ENCODE data around the gene HEYL.

HEYL gene

GRCh38 chr1:39574646-39575045 lies 64.8 kb downstream of the HEYL start:
- Histone ChIP-seq H4K20me1 (ENCODE audit: insufficient read depth, low read length) (peaks cover 45% of the 10 kb centered on the region), H3K4me3 (ENCODE audit: low read length) (peak overlapping the region; percentile 80), H3K36me3 (replicated peaks; ENCODE audit: low read depth, low read length) (peaks cover 50% of the 10 kb centered on the region), H3K27ac (ENCODE audit: low read length) (no peak overlapping the region; the same call in 1 of the 2 replicates), H3K4me2 (ENCODE audit: low read length) (peak overlapping the region; percentile 85), H3K4me1 (ENCODE audit: low read length) (peaks cover 20% of the 10 kb centered on the region), H3K27me3 (ENCODE audit: low read depth, low read length) (no peaks in the 10 kb centered on the region), H3K9me3 (ENCODE audit: insufficient read depth, low read length) (no peaks in the 10 kb centered on the region), H3K79me2 (ENCODE audit: low read length) (peaks cover 67% of the 10 kb centered on the region), H2AFZ (ENCODE audit: low read depth, low read length) (no peak overlapping the region), H3K9ac (ENCODE audit: low read length) (peak overlapping the region; percentile 98)
- TF ChIP-seq EZH2phosphoT487 (IDR thresholded peaks at IDR 0.05; ENCODE audit: low read depth) (no peak), CTCF (IDR thresholded peaks at IDR 0.05; ENCODE audit: low read depth, low read length) (no peak)
